HG03280 (cell line): ENCODE measurements around the gene ZNF780B.
"Not testable (repeated sequence)": the region's sequence is repeated elsewhere in the genome, so short reads cannot be mapped to it uniquely, and the experiment has no call there.

ENCODE experiments used
- ATAC-seq: cut with Tn5 transposase; IDR thresholded peaks from one replicate; pipeline ENCODE4 v1.9.1; 2021; ENCODE audit warnings: mild to moderate bottlenecking, moderate library complexity; ENCODE audit not compliant: unreplicated experiment

ZNF780B gene

DNA sequence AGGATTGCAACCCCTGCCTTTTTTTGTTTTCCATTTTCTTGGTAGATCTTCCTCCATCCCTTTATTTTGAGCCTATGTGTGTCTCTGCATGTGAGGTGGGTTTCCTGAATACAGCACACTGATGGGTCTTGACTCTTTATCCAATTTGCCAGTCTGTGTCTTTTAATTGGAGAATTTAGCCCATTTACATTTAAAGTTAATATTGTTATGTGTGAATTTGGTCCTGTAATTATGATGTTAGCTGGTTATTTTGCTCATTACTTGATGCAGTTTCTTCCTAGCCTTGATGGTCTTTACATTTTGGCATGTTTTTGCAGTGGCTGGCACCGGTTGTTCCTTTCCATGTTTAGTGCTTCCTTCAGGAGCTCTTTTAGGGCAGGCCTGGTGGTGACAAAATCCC is 14.3 kb downstream of the ZNF780B start:
- not testable (repeated sequence) for ATAC-seq

DNA sequence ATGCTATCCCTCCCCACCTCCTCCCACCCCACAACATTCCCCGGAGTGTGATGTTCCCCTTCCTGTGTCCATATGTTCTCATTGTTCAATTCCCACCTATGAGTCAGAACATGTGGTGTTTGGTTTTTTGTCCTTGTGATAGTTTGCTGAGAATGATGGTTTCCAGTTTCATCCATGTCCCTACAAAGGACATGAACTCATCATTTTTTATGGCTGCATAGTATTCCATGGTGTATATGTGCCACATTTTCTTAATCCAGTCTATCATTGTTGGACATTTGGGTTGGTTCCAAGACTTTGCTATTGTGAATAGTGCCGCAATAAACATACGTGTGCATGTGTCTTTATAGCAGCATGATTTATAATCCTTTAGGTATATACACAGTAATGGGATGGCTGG is 18.0 kb downstream of the ZNF780B start:
- ATAC-seq: not testable (repeated sequence)

DNA sequence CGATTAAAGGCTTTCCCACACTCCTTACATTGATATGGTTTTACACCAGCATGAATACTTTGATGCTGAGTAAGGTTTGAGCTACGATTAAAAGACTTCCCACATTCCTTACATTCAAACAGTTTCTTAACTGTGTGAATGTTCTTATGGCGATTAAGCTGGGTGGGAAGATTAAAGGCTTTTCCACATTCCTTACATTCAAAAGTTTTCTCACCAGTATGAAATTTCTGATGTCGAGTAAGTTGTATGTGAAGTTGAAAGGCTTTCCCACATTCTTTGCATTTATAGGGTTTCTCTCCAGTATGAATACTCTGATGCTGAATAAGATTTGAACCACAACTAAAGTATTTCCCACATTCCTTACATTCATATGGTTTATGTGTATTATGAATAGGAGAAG is 20.0 kb downstream of the ZNF780B start:
- no peak for ATAC-seq

DNA sequence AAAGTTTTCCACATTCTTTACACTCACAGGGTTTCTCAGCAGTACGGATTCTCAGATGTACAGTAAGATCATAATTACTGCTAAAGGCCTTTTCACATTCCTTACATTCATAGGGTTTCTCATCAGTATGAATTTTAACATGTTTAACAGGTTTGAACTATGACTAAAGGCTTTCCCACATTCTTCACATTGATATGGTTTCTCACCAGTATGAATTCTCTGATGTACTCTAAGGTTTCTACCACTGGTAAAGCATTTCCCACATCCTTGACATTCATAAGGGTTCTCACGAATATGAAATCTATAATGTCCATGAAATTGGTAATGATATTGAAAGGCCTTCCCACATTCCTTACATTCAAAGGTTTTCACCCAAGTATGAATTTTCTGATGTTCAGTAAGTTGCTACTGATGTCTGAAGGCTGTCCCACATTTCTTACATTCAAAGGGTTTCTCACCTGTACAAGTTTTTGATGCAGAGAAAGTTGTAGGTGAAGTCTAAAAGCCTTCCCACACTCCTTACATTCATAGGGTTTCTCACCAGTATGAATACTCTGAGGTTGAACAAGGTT is 22.0 kb downstream of the ZNF780B start:
- no peak for ATAC-seq

DNA sequence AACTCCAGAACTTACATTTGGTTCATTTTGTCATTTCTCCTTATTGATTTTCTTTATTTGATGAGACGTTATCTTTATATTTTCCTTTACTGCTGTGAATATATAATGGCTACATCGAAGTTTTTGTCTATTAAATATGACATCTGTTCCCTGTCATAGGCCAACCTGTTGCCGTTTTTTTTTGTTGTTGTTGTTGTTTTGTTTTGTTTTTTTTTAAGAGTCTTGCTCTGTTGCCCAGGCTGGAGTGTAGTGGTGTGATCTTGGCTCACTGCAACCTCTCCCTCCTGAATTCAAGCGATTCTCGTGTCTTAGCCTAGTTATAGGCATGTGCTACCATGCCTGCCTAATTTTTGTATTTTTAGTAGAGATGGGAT is 29.4 kb downstream of the ZNF780B start:
- ATAC-seq: no peak

DNA sequence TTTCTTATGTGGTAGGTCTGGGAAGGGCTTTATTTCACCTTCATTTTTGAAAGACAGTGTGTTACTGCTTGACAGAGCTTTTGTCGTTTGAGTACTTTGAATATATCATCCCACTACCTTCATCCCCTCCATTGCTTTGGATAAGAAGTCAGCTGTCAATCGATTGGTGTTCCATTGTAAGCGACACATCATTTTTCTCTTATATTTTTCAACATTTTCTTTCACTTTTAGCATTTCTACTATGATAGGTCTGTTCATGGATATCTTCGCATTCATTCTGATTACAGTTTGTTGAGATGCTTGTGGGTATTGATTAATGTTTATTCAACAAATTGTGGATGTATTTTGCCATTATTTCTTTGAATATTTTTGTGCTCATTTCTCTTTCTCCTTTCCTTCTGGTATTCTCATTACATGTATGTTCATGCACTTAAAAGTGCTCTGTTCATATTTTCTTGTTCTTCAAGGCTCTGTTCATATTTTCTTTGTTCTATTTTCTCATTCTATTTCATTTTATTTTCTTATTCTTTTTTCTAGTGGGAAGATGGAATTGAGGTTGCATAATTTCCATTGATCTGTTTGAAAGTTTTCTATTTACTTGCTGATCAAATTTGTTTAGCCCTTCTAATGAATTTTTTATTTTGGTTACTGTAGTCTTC is 30.0 kb downstream of the ZNF780B start:
- ATAC-seq: no peak

DNA sequence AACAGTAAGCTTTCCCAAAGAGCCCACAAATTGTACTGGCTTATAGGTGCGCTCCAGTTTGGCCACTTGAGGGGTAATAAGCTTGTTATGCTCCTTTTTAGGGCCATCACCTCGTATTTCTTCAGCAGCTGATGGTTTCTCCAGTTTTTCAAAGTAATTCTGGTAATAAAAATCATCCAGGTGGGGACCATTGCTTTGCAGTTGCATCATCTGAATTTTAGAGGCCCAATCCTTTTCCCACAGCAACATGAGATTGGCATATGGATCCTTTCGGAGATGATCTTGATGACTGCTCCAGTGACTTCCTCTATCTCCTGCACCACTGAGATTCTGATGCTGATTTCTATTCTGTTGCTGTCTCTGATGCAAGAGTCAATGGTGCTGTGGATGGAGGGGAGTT is 32.1 kb downstream of the ZNF780B start:
- no peak for ATAC-seq

DNA sequence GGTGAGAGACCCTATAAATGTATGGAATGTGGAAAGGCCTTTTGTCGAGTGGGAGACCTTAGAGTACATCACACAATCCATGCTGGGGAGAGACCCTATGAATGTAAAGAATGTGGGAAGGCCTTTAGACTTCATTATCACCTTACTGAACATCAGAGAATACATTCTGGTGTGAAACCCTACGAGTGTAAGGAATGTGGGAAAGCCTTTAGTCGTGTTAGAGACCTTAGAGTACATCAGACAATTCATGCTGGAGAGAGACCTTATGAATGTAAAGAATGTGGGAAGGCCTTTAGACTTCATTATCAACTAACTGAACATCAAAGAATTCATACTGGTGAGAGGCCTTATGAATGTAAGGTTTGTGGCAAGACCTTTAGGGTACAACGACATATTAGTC is 42.0 kb downstream of the ZNF780B start:
- no peak for ATAC-seq

DNA sequence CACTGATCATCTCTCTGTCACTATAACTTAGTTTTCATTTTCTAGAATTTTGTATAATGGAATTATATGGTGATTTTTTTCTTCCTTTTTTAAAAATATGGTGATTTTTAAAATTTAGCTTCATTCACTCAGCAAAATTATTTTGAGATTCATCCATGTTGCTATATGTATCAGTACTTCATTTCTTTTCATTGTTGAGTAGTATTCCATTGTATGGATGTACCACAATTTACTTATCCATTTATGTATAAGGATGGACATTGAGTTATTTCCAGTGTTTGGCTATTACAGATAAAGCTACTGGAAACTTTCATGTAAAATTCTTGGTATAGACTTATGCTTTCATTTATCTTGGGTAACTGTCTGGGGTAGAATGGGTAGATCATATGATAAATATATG is 46.4 kb downstream of the ZNF780B start:
- no peak for ATAC-seq

DNA sequence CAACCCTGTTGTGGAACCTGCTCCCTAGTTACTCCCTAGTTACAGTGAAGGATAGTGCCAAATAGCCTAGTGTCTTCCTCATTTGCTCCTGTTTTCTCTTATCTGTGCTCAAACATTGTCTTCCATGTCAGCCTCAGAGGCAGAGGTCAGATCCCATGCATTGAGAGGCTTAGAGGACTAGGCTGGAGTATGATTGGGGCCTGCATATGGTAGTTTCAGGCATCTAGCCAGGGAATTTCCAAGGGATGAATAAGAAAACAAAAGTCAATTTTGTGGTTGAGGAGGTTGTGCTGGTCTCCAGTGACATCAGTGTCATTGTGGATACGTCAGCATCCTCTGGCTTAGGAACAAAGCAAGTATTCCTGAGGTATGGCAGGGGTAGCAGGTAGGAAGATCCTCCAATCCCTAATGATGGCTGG is 49.7 kb downstream of the ZNF780B start:
- no peak for ATAC-seq

DNA sequence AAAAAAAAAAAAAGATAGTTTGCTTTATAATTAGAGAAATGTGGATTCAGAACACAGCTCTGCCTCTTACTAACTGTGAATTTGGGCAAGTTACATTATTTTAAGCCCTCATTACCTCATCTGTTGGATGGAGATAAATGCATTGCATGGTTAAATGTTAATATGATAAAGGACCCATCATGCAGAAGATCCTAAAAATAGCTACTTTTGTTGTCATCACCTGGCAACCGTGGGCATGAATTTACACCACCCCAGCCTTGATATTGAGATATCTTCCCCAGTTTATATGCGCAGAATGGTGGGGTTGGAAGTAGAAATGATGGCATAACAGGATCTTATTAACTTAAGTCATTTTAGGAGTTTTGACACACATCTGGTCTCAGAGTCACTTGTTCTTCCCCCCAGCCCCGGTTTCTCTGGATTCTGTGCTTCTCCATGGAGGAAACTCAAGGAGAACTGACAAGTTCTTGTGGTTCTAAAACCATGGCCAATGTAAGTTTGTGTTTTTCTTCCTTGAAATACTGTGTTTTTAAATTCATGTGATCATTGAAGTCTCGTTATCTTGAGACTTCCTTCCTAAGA is 50.2 kb downstream of the ZNF780B start:
- ATAC-seq: no peak

DNA sequence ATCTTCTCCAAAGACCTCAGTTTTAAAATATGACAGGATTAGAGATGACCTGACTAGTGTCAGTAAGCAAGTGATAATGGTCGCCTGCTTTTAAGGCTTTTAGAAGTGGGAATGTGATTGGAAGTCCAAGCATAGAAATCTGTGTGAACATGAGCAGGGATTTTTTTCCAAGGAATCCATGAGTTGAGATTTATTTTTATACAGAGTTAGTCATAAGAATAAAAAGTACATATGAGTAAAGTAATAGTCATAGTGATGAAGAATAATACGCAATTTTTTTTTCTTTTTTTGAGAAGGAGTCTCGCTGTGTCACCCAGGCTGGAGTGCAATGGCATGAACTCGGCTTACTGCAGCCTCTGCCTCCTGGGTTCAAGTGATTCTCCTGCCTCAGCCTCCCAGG is 57.5 kb downstream of the ZNF780B start:
- ATAC-seq: no peak

DNA sequence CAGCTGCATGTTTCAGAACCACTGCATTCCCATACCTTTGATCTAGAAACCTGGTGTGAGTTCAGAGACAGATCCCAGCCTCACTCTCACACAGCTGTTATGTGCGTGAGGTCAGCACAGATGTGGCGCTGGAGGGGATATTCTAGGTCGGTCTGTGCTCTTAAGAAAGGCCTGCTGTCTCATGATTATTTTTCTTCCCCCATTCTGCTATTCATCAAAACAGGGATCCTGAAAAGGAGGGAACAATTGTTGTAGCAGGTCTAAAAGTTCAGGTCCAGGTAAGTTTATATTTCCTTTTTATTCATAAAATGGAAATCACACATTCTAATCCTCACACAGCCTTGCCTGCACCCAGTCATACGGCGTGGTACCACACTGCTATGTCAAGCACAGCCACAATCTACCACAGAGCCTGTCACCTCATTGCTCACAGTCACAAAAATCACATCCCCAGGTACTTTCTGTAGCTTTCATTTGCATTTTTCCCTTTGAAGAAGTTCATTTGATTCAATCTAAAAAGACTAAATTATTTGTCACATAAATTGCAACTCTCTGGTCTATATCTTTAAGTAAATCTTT is 58.3 kb downstream of the ZNF780B start:
- ATAC-seq: no peak

DNA sequence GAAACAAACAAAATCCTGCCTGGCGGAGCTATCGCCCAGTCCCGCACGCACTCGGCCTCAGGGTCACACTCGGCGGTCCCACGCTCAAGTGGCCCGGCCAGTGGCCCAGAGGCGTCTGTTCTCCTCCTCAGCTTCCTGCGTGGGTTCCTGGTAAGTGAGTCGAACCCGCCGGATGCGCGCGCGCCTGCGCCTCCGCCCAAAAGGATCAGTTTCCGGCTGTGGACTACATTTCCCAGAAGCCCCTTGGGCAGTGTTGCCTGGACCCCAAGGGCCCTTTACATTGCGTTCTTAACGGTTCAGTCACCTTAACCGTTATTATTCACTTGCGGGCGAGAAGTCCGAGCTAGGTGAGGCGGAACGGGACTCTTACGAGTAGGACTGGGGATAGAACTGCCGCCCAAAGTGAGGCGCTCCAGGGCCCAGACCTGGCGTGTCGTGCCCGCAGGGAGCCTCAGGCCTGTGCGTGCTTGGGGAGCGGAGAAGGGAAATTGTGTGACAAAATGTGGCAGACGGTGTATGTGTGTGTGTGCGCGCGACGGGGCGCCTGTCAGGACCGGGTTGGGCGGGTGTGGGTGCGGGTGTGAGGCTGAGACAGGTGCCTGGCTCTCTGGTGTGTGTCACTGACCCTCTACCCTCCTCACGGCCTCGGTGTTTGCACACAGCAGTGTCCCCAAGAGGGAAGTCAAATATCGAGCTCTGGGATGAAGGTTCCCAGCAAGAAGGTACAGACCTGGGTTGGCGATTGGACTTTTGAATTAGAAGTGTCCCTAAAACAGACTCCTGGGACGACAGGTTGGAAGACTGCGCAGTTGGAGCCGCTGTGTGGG is 59.0 kb downstream of the ZNF780B start, which contains the start of gene ZNF546:
Gene ZNF546, plus strand, starts transcription at position 250 of the 827 bp plus-strand sequence. CDS start 1,267 bp downstream, outside the sequence.
- ATAC-seq: peak; percentile 85

DNA sequence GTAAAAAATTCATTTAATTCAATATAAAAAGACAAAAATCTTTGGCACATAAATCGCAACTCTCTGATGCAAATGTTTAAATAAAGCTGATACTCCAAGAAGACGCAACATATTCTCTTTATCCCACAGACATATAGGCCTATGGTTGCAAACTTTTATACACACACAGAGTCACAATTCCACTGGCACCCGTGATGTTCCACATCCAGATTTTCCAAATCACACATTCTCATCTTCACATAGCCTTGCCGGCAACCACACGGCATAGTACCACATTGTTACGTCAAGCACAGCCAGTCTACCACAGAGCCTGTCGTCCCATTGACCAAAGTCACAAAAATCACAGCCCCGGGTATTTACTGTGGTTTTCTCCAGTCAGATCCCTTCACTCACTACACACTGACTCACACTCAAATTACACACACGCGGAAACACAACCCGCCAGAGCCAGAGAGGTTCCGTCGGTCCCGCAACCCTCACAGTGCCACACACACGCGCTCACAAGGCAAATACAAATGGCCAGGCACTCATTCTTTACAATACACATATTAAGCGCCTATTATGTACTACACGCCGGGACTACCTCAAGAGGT is 59.7 kb downstream of the ZNF780B start:
- peak; percentile 29 for ATAC-seq

DNA sequence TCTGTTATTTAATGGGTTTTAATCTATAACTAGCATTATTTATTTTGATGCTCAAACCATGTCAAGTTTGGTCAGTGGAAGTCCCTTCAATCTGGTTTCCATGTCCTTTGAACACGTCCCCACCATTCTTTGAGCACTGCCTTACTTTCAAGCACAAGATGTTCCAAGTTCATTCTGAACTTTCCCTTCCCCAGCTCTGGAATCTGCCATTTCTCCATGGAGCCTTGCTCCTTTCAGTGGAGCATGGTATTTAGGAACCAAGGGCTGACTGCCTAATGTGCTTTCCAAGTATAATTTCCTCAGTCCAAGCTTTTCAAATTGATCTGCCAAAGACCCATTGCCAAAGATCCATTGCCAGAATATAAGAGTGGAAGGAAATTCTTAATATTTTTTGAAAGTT is 60.2 kb downstream of the ZNF780B start:
- ATAC-seq: no peak

DNA sequence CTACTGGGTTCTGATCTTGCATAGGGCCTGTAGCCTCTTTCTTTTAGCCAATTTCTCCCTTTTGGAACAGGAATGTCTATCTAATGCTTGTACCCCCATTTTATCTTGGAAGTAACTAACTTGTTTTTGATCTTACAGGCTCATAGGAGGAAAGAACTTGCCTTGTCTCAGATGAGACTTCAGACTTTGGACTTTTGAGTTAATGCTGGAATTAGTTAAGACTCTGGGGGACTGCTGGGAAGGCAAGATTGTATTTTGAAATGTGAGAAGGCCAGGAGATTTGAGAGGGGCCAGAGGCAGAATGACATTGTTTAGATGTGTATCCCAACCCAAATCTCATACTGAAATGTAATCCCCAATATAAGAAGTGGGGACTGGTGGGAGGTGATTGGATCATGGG is 61.7 kb downstream of the ZNF780B start:
- ATAC-seq: no peak

DNA sequence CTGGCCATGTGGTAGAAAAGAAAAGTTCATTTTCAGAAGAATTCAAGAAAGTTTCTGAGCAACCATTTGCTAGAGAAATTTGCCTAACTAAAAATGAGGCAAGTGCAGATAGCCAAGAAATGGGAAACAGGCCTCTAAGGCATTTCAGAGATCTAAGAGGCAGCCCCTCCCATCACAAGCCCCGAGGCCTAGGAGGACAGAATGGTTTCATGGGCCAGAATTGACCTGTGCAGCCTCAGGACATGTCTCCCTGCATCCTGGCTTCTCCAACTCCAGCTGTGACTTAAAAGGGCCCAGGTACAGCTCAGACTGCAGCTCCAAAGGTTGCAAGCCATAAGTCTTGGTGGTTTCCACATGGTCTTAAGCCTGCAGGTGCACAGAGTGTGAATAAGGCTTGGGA is 62.4 kb downstream of the ZNF780B start:
- no peak for ATAC-seq

DNA sequence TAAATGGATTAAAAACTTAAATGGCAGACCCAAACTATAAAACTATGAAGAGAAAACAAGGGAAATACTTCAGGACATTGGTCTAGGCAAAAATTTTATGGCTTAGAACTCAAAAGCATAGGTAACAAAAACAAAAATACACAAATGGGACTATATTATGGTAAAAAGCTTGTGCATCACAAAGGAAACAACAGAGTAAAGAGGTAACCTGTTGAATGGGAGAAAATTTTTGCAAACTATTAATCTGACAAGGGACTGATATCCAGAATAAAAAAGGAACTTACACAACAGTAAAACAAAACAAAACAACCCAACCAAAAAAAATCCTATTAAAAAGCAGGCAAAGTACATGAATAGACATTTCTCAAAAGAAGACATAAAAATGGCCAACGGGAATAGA is 68.4 kb downstream of the ZNF780B start:
- no peak for ATAC-seq

DNA sequence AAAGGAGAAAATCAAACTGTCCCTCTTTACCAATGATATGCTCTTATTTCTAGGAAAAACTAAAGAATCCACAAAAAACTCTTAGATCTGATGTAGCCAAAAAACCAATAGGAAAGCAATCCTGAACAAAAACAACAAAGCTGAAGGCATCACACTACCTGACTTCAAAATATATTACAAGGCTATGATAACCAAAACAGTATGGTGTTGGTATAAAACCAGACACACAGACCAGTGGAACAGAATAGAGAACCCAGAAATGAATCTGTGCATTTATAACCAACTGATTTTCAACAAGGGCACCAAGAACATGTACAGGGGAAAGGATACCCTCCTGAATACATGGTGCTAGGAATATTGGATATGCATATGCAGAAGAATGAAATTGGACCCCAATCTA is 68.9 kb downstream of the ZNF780B start:
- ATAC-seq: no peak

DNA sequence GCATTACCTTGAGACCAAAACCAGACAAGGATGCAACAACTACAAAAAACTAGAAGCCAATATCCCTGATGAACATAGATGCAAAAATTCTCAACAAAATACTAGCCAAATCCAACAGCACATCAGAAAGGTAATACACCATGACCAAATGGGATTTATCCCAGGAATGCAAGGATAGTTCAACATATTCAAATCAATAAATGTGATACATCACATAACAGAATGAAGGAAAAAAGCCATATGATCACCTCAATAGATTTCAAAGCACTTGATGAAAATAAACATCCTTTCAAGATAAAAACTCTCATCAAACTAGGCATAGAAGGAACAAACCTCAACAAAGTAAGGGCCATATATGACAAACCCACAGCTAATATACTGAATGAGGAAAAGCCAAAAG is 69.4 kb downstream of the ZNF780B start:
- ATAC-seq: no peak
